MG63 (cell line): ENCODE results near the gene ARIH1. TPM values are rescaled to one million over a fixed set of nuclear protein-coding genes. Genes with fewer than 3 reads are reported as not detected.

Source experiments
- DNase-seq: peaks from one replicate; pipeline ENCODE4 v3.0.0-alpha.2; 2020
- H3K27me3 ChIP-seq: fragments of 250-450 bp; sonication (Bioruptor Pico); 2 replicates; pipeline ENCODE4 v1.5.1; 2020; ENCODE audit warnings: mild to moderate bottlenecking, moderate library complexity
- H3K36me3 ChIP-seq: fragments of 250-450 bp; sonication (Bioruptor Pico); 2 replicates; pipeline ENCODE4 v1.5.1; 2020; ENCODE audit warnings: mild to moderate bottlenecking, moderate library complexity
- H3K4me3 ChIP-seq: fragments of 250-450 bp; sonication (Bioruptor Pico); 2 replicates; pipeline ENCODE4 v1.5.1; 2020; ENCODE audit warnings: mild to moderate bottlenecking, moderate library complexity
- H3K9me3 ChIP-seq: fragments of 250-450 bp; sonication (Bioruptor Pico); 2 replicates; pipeline ENCODE4 v1.5.1; 2020; ENCODE audit warnings: mild to moderate bottlenecking, moderate library complexity
- total RNA-seq: library from RNA; depleted of rRNA; stranded (reverse); fragments of >200 nt; shearing (Covaris generic); gene quantifications from 2 replicates; pipeline ENCODE4 v1.2.3, GENCODE V29; 2014; ENCODE audit warnings: low replicate concordance

Gene ARIH1
- total RNA-seq, 1 experiment from 2014 or later: 62.6 TPM

DNA sequence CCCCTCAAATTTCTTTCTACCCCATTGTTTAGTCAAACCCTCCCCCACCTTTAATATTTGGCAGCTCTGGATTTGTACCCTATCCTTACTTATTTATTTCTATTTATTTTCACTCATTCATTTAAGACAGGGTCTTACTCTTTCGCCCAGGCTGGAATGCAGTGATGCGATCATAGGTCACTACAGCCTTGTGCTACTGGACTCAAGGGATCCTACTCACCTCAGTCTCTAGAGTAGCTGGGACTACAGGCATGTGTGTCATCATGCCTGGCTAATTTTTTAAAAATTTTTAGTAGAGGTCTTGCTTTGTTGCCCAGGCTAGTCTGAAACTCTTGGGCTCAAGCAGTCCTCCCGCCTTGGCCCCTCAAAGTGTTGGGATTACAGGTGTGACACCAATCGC lies 35.4 kb downstream of the ARIH1 start:
- H3K4me3 ChIP-seq: no peak overlapping the region
- no peak for DNase-seq
- H3K27me3 ChIP-seq: no peaks in the 10 kb centered on the region
- H3K9me3 ChIP-seq: no peaks in the 10 kb centered on the region
- no peaks in the 10 kb centered on the region for H3K36me3 ChIP-seq

DNA sequence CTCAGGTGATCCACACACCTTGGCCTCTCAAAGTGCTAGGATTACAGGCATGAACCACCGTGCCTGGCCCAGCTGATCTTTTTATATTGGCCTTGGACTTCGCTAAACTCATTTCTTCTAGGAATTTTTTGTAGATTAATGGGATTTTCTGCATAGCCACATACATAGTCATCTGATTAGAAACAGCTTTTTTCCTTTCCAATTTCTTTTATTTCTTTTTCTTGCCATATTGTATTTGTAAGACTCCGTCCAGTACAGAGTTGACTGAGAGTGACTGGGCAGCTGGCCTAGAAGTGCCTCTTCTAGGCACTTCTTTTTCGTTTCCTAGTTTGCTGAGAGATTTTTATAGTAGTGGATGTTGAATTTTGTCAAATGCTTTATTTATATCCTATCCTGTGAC lies 37.4 kb downstream of the ARIH1 start:
- H3K27me3 ChIP-seq: no peaks in the 10 kb centered on the region
- H3K4me3 ChIP-seq: no peak overlapping the region
- no peaks in the 10 kb centered on the region for H3K9me3 ChIP-seq
- H3K36me3 ChIP-seq: no peaks in the 10 kb centered on the region
- DNase-seq: no peak

DNA sequence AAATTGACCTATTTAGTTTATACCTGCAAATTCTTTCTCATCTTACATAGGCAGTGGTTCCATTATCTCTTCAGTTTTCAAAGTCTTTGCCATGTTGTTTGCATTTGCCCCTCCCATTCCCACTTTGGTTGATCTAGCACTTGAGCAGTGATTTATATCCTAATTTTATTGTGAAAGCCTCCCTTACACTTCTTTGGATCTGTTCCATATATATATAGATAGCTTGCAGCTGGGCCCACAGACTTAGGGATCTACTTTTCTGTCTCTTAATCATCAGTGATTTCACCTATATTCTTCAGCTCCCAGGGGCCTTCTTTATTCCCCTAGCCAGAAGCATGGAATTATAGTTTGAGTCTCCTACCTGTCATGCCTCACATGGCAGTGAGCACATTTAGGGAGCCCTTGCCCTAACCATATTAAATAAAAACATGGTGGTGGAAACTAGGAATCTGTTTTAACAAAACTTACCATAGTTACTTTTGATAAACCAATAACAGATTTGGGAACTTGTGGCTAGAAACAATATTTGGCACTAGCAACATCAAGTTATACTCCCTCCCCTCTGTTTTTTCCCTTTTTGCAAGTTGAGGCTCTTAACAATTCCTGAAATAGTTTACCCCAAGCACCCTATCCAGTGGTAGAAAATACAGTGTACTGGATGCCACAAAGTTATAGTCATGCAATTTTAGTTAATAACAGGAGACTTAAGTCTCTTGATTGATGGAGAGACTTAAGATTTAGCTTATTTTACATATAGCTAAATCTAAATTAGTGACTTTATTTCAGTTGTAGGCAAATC lies 41.7 kb downstream of the ARIH1 start:
- peaks cover 3% of the 10 kb centered on the region for H3K36me3 ChIP-seq
- no peak overlapping the region for H3K4me3 ChIP-seq
- H3K9me3 ChIP-seq: no peaks in the 10 kb centered on the region
- H3K27me3 ChIP-seq: no peaks in the 10 kb centered on the region
- DNase-seq: no peak

DNA sequence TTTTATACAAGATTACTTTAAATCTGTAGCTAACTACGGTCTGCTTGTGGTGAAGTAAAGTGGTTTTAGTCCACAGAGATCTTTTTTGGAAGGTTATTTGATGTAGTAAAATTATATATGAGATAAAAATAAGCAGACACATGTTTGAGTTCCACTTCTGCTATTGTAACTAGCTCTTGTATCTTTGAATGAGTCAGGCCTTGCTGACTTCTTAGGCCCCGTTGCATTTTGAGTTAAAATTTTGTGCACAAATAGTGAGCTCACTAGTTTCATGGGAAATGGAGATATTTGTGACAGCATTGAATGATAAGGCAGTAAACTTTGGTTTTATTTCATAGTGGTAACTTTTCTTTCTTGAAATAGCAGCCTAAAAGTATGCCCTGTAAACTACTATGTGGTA lies 42.6 kb downstream of the ARIH1 start:
- peaks cover 9% of the 10 kb centered on the region for H3K36me3 ChIP-seq
- no peak for DNase-seq
- no peaks in the 10 kb centered on the region for H3K9me3 ChIP-seq
- H3K4me3 ChIP-seq: no peak overlapping the region
- no peaks in the 10 kb centered on the region for H3K27me3 ChIP-seq

- Histone ChIP-seq H3K27me3 (no peaks in the 10 kb centered on the region), H3K9me3 (no peaks in the 10 kb centered on the region), H3K4me3 (no peak overlapping the region), H3K36me3 (peaks cover 43% of the 10 kb centered on the region)
- no peak for DNase-seq
These were observed 47.6 kb downstream of the ARIH1 start for GRCh38 chr15:72521682-72522081.

GRCh38 chr15:72532991-72533601 lies 59.0 kb downstream of the ARIH1 start:
- H3K27me3 ChIP-seq: no peaks in the 10 kb centered on the region
- no peak for DNase-seq

GRCh38 chr15:72534523-72534922 lies 60.4 kb downstream of the ARIH1 start:
- Histone ChIP-seq H3K9me3 (peaks cover 3% of the 10 kb centered on the region; the same call in 1 of the 2 replicates), H3K27me3 (no peaks in the 10 kb centered on the region), H3K36me3 (peaks cover 4% of the 10 kb centered on the region), H3K4me3 (no peak overlapping the region)
- DNase-seq: no peak

More at GRCh38 chr15:72532991-72533601, 59.0 kb downstream of the ARIH1 start:
- no peak overlapping the region for H3K4me3 ChIP-seq
- no peaks in the 10 kb centered on the region for H3K9me3 ChIP-seq
- peaks cover 2% of the 10 kb centered on the region; the same call in 1 of the 2 replicates for H3K36me3 ChIP-seq

DNA sequence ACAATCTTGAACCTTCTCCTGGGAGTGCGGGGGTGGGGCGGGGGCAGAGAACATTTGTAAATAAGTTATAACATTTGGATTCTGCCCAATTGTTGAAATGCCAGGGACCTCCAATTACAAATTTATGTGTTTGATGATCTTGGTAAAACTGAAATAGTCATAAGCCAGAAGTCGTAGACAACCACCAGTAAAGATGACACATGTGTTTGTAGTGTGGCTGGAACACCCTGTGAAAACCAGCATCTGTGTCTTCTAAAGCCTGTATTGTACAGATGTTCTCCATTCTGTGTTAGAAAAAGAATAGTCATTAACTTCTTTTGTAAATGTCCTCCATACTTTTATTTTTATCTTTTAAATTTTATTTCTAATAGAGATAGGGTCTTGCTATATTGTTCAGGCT lies 61.8 kb downstream of the ARIH1 start:
- H3K9me3 ChIP-seq: peaks cover 3% of the 10 kb centered on the region; the same call in 1 of the 2 replicates
- DNase-seq: no peak
- H3K27me3 ChIP-seq: no peaks in the 10 kb centered on the region
- no peak overlapping the region for H3K4me3 ChIP-seq
- H3K36me3 ChIP-seq: peaks cover 12% of the 10 kb centered on the region

DNA sequence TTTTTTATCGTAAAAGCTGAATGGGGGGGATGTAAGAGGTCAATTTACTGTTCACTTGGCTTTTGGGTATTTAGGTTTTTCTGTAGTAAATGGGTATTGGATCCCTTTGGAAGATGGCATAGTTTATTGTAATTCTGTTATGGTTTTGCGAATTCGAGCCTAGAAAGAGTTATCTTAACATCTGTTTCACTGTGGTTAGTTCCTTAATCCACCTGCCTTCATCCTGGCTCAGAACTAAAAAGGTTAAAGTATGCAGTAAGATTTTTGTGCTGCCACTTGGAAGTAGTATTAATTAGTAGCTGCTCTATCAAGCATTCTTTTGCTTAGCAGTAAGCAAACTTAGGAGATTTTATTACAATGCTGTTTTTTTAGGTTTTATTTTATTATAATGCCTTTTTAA lies 62.4 kb downstream of the ARIH1 start:
- H3K27me3 ChIP-seq: no peaks in the 10 kb centered on the region
- H3K9me3 ChIP-seq: peaks cover 6% of the 10 kb centered on the region; the same call in 1 of the 2 replicates
- peaks cover 15% of the 10 kb centered on the region for H3K36me3 ChIP-seq
- H3K4me3 ChIP-seq: no peak overlapping the region
- no peak for DNase-seq

- no peak for DNase-seq
- H3K36me3 ChIP-seq: peaks cover 15% of the 10 kb centered on the region
- peaks cover 6% of the 10 kb centered on the region; the same call in 1 of the 2 replicates for H3K9me3 ChIP-seq
- H3K4me3 ChIP-seq: no peak overlapping the region
- H3K27me3 ChIP-seq: no peaks in the 10 kb centered on the region
These were observed 64.8 kb downstream of the ARIH1 start for GRCh38 chr15:72538931-72539330.

- Histone ChIP-seq H3K36me3 (peaks cover 21% of the 10 kb centered on the region), H3K27me3 (no peaks in the 10 kb centered on the region), H3K4me3 (no peak overlapping the region), H3K9me3 (peaks cover 6% of the 10 kb centered on the region; the same call in 1 of the 2 replicates)
- no peak for DNase-seq
These were observed 66.6 kb downstream of the ARIH1 start for GRCh38 chr15:72540606-72541237.

GRCh38 chr15:72541674-72542073 lies 67.5 kb downstream of the ARIH1 start:
- Histone ChIP-seq H3K9me3 (peaks cover 6% of the 10 kb centered on the region; the same call in 1 of the 2 replicates), H3K27me3 (no peaks in the 10 kb centered on the region), H3K4me3 (no peak overlapping the region), H3K36me3 (peaks cover 23% of the 10 kb centered on the region)
- DNase-seq: no peak

- no peak overlapping the region for H3K4me3 ChIP-seq
- DNase-seq: no peak
- H3K36me3 ChIP-seq: peaks cover 25% of the 10 kb centered on the region
- H3K9me3 ChIP-seq: peaks cover 3% of the 10 kb centered on the region; the same call in 1 of the 2 replicates
- H3K27me3 ChIP-seq: no peaks in the 10 kb centered on the region
These were observed 71.0 kb downstream of the ARIH1 start for GRCh38 chr15:72545156-72545555.

- peak; percentile 6 for DNase-seq
- Histone ChIP-seq H3K36me3 (peaks cover 41% of the 10 kb centered on the region), H3K9me3 (no peaks in the 10 kb centered on the region), H3K4me3 (no peak overlapping the region), H3K27me3 (no peaks in the 10 kb centered on the region)
These were observed 80.6 kb downstream of the ARIH1 start for GRCh38 chr15:72554471-72555425.

GRCh38 chr15:72559781-72560180 lies 85.7 kb downstream of the ARIH1 start:
- no peak overlapping the region for H3K4me3 ChIP-seq
- H3K27me3 ChIP-seq: no peaks in the 10 kb centered on the region
- DNase-seq: no peak
- peaks cover 46% of the 10 kb centered on the region for H3K36me3 ChIP-seq
- no peaks in the 10 kb centered on the region for H3K9me3 ChIP-seq

DNA sequence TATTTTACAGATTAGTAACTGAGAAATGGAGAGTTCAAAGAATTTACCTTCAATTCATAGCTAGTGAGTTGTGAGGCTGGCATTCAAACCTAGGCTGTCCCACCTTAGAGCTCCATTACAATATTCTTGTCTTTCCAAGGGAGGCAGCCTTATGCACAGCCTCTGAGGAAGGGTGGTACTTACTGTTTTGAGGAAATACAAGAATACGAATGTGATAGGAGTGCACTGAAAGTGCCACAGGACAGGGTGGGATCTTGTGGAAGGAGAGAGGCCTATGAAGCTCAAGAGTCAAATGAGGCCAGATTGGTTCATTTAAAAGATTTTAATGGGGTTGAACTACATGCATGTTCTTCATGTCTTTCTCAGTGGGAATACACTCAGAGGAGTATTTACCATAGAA lies 86.3 kb downstream of the ARIH1 start:
- no peaks in the 10 kb centered on the region for H3K27me3 ChIP-seq
- H3K4me3 ChIP-seq: no peak overlapping the region
- peaks cover 42% of the 10 kb centered on the region for H3K36me3 ChIP-seq
- no peaks in the 10 kb centered on the region for H3K9me3 ChIP-seq
- DNase-seq: no peak
